ENCODE data around the gene ATXN3.

DNA sequence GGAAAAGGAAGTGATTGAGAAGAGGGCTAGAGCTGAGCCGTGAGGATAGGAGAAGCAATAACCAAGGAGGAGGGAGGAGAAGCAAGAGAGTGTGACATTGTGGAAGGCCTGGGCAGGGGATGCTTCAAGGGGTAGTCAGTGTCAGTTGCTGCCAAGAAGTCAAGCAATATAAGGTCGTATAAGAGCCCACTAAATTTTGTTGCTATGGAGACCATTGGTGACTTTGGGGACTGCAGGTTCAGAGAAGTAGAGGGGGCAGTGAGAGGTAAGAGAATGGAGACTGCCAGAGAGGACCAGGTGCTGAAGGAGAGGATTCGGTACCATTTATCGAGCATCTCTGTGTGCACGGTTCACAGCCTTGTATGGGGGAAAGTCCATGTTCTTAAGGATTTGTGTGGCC, 3.1 kb upstream of the ATXN3 start:
- TF ChIP-seq, protein P1, sequence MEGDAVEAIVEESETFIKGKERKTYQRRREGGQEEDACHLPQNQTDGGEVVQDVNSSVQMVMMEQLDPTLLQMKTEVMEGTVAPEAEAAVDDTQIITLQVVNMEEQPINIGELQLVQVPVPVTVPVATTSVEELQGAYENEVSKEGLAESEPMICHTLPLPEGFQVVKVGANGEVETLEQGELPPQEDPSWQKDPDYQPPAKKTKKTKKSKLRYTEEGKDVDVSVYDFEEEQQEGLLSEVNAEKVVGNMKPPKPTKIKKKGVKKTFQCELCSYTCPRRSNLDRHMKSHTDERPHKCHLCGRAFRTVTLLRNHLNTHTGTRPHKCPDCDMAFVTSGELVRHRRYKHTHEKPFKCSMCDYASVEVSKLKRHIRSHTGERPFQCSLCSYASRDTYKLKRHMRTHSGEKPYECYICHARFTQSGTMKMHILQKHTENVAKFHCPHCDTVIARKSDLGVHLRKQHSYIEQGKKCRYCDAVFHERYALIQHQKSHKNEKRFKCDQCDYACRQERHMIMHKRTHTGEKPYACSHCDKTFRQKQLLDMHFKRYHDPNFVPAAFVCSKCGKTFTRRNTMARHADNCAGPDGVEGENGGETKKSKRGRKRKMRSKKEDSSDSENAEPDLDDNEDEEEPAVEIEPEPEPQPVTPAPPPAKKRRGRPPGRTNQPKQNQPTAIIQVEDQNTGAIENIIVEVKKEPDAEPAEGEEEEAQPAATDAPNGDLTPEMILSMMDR (IDR thresholded peaks at IDR 0.05; ENCODE audit: insufficient read depth, low read depth, low read length), result no peak
- TF ChIP-seq EZH2 (IDR thresholded peaks at IDR 0.05; ENCODE audit: insufficient read depth, low read length), result no peak
